Activated gamma-delta T cell (primary cell): ENCODE measurements around the gene RASL11A.
"Not testable (repeated sequence)": the region's sequence is repeated elsewhere in the genome, so short reads cannot be mapped to it uniquely, and the experiment has no call there.

Experiments
- DNase-seq: peaks from one replicate; lab custom pipeline; 2025; lab: John Stamatoyannopoulos, UW

RASL11A gene

DNA sequence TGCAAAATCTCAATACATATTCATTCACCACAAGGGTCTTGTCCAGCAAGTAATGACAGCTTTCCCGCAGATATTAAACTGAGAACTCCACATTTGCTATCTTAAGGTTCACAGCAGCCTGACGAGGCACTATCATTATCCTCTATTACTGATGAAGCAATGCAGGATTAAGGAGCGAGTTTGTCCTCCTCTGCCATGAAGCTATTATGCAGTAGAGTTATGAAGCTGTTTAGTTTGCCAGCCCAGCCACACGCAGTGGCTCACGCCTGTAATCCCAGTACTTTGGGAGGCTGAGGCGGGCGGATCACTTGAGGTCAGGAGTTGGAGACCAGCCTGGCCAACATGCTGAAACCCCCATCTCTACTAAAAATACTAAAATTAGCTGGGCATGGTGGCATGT, 29.8 kb downstream of the RASL11A start:
- DNase-seq, result not testable (repeated sequence)

- DNase-seq, result no peak
These were observed 30.4 kb downstream of the RASL11A start for GRCh38 chr13:27300941-27301586.

GRCh38 chr13:27302643-27303262, 32.1 kb downstream of the RASL11A start:
- no peak for DNase-seq

DNA sequence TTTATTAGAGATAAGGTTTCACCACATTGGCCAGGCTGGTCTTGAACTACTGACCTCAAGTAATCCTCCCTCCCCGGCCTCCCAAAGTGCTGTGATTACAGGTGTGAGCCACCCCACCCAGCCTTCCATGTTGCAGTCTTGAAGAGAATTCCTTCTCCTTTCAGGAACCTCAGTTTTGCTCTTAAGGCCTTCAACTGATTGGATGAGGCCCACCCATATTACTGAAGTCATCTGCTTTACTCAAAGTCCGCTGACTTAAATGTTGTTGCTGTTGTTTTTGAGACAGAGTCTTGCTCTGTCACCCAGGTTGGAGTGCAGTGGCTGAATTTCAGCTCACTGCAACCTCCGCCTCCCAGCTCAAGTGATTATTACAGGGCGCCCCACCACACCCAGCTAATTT, 33.5 kb downstream of the RASL11A start:
- no peak for DNase-seq

DNA sequence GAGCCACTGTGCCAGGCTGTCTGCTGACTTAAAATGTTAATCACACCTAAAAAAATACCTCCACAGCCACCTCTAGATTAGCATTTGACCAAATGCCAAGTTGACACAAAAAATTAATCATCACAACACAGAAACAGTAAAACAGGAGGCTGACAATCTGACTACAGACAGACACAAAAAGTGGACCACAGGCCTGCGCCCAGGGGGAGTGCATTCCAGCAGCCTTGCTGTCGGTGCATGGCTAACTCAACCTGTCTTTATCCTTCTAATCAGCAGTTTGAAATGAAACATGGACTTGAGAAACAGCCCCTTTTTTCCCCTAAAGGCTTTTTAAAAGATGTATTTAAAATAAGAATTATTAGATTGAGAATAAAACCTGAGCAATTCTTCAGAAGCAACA, 34.0 kb downstream of the RASL11A start:
- no peak for DNase-seq

DNA sequence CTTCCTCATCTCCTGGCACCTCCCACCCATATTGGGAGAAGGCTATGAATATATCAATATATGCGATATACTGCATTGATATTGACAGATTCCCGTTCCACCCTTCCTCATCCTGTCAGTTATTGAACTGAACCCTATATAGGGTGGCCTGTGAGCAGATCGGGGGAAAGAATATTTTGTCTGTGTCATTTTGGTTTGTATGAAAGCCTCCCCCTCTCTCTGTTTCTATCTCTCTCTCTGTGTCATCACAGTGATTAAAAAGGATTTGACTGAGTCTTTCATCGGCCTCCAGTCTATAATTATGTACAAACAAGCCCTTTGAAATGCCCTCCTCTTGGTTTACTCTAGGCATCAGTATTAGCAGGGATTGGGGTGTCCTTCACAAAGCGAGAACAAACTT, 35.7 kb downstream of the RASL11A start:
- no peak for DNase-seq

GRCh38 chr13:27308941-27309340, 38.3 kb downstream of the RASL11A start:
- no peak for DNase-seq

DNA sequence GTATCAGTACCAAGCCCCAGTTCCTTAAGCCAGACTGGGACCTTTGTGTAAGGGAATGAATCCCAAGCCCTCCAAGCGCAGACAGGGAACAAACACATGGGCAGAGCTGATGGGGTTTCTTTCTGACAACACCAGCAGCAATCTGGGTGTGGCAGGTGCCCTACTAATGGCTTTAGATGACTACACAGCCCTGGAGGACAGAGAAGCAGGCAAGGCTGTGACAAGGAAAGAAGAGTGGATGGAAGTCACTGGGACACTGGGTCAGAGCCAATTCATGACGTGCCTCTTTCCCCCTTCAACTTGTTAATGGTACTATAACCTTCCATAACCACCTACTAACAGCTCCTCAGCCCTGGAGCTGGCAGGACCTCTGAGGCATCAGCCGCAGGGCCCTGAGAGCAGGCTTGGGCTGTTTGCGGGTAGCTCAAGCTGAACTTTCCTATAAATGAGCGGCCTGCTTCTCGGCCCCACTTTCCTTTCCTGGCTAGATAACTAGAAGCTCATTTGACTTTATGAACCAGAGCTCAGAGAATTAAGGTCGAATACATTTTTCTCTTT, 38.9 kb downstream of the RASL11A start:
- DNase-seq, result no peak

DNA sequence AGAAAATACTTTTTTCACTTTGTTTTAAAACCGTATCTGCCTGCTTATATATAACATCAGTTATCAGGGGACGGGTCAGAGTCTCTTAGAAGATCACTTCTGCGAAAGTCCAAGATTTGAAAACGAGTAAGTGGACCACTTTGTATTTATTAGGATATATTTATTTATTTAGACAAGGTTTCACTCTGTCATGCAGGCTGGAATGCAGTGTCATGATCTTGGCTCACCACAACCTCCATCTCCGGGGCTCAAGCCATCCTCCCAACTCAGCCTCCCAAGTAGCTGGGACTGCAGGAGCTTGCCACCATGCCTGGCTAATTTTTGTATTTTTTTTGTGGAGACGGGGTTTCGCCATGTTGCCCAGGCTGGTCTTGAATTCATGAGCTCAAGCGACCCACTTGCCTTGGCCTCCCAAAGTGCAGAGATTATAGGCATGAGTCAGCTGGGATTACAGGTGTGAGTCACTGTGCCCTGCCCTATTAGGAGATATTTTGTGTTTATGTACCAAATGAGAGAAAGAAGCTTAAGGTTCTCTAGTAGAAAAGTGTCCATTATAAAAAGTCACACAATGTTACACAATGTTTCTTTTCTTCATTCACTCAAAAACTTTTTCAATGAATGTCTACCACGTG, 39.5 kb downstream of the RASL11A start:
- no peak for DNase-seq

DNA sequence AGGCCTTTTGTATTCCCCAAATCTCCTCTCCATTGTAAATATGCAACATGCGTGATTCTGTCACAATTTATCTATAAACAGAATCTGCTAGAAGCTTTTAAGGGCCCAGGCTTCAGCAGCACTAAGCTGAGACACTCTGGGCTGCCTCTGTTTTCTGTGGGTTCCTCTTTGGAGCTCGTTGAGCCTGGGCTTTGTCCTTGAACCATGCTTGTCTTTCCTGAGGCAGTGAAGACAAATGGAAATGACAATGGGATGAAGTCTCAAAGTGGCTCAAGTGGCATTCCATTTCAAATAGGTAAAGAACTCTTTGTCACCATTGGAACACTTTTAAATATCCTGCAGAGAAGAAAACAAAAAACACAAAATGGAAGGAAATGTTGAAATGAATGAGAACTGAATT, 40.3 kb downstream of the RASL11A start:
- no peak for DNase-seq

DNA sequence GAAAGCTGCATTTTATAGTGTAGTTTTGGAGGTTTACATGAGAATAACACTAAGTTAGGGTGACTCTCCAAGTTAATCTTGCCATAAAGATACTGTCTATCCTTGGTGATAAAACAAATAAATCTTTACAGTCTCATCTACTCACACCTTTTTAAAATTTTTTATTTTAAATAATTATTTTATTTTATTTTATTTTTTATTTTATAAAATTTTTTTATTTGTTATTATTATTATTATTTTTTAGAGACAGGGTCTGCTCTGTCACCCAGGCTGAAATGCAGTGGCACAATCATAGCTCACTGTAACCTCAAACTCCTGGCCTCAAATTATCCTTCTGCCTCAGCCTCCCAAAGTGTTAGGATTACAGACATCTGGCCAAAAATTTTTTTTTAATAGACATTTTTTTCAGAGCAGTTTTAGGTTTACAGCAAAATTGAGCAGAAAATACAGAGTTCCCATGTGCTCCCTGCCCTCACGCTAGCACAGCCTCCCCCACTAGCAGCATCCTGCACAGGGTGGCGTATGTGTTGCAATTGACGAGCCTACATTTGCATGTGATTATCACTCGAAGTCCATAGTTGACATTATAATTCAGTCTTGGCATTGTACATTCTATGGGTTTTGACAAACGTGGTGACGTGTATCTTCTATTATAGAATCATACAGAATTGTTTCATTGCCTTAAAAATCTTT, 41.0 kb downstream of the RASL11A start:
- no peak for DNase-seq

GRCh38 chr13:27313770-27314169, 43.1 kb downstream of the RASL11A start:
- no peak for DNase-seq

DNA sequence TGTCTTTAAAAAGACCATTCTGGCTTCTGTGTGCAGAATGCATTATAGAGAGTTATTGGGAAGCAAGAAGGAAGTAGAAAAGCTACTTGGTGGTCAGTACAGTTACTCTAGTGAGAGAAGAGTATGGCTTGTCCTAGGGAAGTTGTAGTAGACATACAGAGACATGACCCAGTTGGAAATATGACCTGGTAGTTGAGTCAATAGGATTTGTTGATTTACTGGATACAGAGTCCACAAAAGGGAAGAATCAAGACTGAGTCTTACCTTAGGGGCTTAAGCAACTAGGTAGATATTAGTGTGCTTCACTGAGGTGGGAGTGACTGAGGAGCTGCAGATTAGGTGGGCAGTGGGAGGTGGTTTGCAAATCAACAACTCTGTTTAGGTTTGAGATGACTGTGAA, 48.8 kb downstream of the RASL11A start:
- DNase-seq, result no peak

DNA sequence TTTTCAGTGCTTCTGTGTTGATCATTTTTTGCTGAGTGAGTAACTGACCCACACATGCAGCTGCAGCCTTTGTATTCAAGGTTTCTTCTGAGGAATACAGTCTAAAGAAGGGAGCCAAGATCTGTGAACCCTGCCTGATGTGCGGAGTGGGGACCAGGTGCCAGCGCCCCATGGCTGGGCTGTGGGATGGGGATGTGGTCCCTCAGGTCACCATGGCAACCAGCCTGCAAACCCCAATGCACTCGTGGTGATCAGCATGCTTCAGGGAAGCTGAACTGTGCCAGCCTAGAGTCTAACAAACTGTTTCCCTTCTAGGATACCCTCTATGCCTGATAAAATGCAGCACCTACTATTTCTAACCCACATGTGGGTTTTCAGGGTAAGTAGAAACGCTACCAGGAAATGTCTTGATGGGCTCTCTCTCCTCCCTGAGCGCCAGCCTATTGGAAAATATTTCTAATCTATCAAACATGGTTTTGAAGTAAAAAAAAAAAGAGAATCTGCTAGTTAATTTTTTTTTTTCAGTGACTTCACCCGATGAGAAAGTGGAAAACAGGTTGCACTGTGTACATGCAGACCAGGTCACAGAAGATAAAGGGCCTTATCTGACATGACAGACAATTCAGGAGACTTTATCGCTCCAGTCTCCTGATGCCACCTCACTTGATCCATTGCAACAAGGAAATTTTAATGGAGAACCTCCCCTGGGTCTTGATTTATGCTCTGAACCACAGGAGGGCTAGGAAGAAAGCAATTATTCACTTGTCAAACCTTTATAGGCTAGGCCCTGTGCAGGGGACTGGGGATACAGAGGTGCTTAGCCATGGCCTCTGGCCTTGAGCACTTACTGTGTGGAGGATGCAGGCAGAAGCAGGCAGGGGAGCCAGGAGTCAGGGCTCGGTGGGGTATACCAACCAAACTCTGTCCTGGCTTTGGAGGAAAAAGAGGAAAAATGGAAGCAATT, 51.1 kb downstream of the RASL11A start:
- no peak for DNase-seq

GRCh38 chr13:27322443-27322842, 51.8 kb downstream of the RASL11A start:
- not testable (repeated sequence) for DNase-seq
